ENCODE results near the gene C5orf24. TPM values are rescaled to one million over a fixed set of nuclear protein-coding genes. Genes with fewer than 3 reads are reported as not detected.

Gene C5orf24
- total RNA-seq, 1 donor from 2014 or later = 31.5 TPM

- intact Hi-C loops (cut with micrococcal nuclease) = loop anchor here (1.0 to 10.0 kb wide), 11 partner anchors 15 to 679 kb away; partner anchors contain the start of genes C5orf24, CAMLG, DDX46 and JADE2
Measured at GRCh38 chr5:134905246-134905996, 59.7 kb downstream of the C5orf24 start.

GRCh38 chr5:134906811-134907210 is 61.0 kb downstream of the C5orf24 start:
- intact Hi-C loops (cut with micrococcal nuclease) = loop anchor here (10.0 kb wide), 3 partner anchors 382 to 532 kb away; partner anchors contain the start of genes JADE2, MACROH2A1 and UBE2B

Other genes starting within 250 kb of the C5orf24 start
- 47.2 and 53.3 TPM in 2 replicates for gene SAR1B, start 213.1 kb upstream of the C5orf24 start, total RNA-seq
- gene SEC24A, start 197.2 kb upstream of the C5orf24 start, total RNA-seq = 26.7 and 27.0 TPM in 2 replicates
- gene CAMLG, start 107.4 kb upstream of the C5orf24 start, total RNA-seq = 20.4 and 22.5 TPM in 2 replicates
- gene DDX46, start 87.2 kb upstream of the C5orf24 start, total RNA-seq = 75.2 and 76.2 TPM in 2 replicates
- gene TXNDC15, start 28.4 kb downstream of the C5orf24 start, total RNA-seq = 56.7 and 57.7 TPM in 2 replicates
- 16.1 and 16.8 TPM in 2 replicates for gene PCBD2, start 59.2 kb downstream of the C5orf24 start, total RNA-seq
- 0.70 and 0.95 TPM in 2 replicates for gene CATSPER3, start 121.9 kb downstream of the C5orf24 start, total RNA-seq
- gene PITX1, start 188.3 kb downstream of the C5orf24 start, total RNA-seq = 0.41 TPM in 1 of 2 replicates, not detected in the other